Activated CD4-positive, alpha-beta memory T cell treated with anti-CD3 and anti-CD28 coated beads, Interleukin-2, amount 10 ng/mL, durations not matched to agents 7 days and 5 days (primary cell): Measurements from ENCODE around the gene NR3C1. TPM values are rescaled to one million over a fixed set of nuclear protein-coding genes. Genes with fewer than 3 reads are reported as not detected.

ENCODE experiments used
- CTCF ChIA-PET: fragments of 350-600 bp; sonication (Branson Sonifier 250); formaldehyde crosslinking; loops from one replicate; lab custom pipeline; 2021; ENCODE audit warnings: antibody characterized with exemption, inconsistent platforms; lab: Charles Lee
- POLR2A ChIA-PET: fragments of 350-600 bp; sonication (Branson Sonifier 250); formaldehyde crosslinking; loops from one replicate; lab custom pipeline; 2021; ENCODE audit warnings: antibody characterized with exemption; lab: Charles Lee
- DNase-seq: peaks from one replicate; pipeline ENCODE4 v3.0.0-alpha.2; 2020
- H3K27ac Mint-ChIP-seq: one replicate; pipeline ENCODE4 v1.8.0; 2021; ENCODE audit warnings: mild to moderate bottlenecking, mixed read lengths
- H3K27me3 Mint-ChIP-seq: one replicate; pipeline ENCODE4 v1.8.0; 2021; ENCODE audit warnings: mixed read lengths
- H3K36me3 Mint-ChIP-seq: one replicate; pipeline ENCODE4 v1.8.0; 2021; ENCODE audit warnings: low read depth, mixed read lengths
- H3K4me1 Mint-ChIP-seq: one replicate; pipeline ENCODE4 v1.8.0; 2021; ENCODE audit warnings: mixed read lengths
- H3K4me3 Mint-ChIP-seq: one replicate; pipeline ENCODE4 v1.8.0; 2021; ENCODE audit warnings: mild to moderate bottlenecking, mixed read lengths
- H3K9me3 Mint-ChIP-seq: one replicate; pipeline ENCODE4 v1.8.0; 2021; ENCODE audit warnings: mixed read lengths
- total RNA-seq, 2 experiments: library from RNA; stranded (reverse); gene quantifications; one replicate each; pipeline ENCODE4 v1.2.3, GENCODE V29; 2021

The NR3C1 gene
- total RNA-seq, 2 experiments from 2014 or later, result 79.3 to 81.6 TPM

DNA sequence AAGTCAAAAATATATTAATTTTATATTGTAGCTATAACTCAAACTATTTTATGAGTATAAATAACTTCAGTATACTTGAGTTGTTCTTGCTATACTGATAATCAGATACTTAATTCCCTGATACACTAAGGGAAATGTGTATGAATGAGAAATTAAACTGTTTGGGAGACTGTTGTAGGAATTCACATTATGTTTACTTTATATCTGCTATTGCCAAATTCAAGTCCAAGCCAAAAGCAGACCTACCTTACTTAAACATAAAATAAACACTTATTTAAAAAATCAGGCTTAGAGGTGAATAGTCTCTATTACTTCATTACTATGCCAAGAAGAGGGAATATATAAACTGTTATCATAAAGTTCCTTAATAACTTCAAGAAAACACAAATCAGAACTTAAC, 13.2 kb downstream of the NR3C1 start:
- no peak for DNase-seq
- Mint-ChIP-seq H3K27ac (no peak overlapping the region), H3K36me3 (peaks cover 41% of the 10 kb centered on the region), H3K4me1 (peaks cover 54% of the 10 kb centered on the region), H3K4me3 (no peak overlapping the region), H3K9me3 (peaks cover 14% of the 10 kb centered on the region), H3K27me3 (no peaks in the 10 kb centered on the region)
- ChIA-PET CTCF (no interaction called here), POLR2A (interaction anchor here (2.2 to 2.5 kb wide), 2 partner anchors 11 to 15 kb away, joined by 7 to 8 read pairs; no protein-coding TSS in a partner anchor)

GRCh38 chr5:143386725-143387124, 16.8 kb downstream of the NR3C1 start:
- peaks cover 68% of the 10 kb centered on the region for H3K36me3 Mint-ChIP-seq
- ChIA-PET POLR2A (no interaction called here), CTCF (no interaction called here)
- peaks cover 26% of the 10 kb centered on the region for H3K9me3 Mint-ChIP-seq
- no peak overlapping the region for H3K27ac Mint-ChIP-seq
- H3K4me3 Mint-ChIP-seq, result no peak overlapping the region
- peak; percentile 21 for DNase-seq
- no peaks in the 10 kb centered on the region for H3K27me3 Mint-ChIP-seq
- peaks cover 46% of the 10 kb centered on the region for H3K4me1 Mint-ChIP-seq

- H3K27me3 Mint-ChIP-seq, result no peaks in the 10 kb centered on the region
- peaks cover 26% of the 10 kb centered on the region for H3K9me3 Mint-ChIP-seq
- peaks cover 72% of the 10 kb centered on the region for H3K36me3 Mint-ChIP-seq
- CTCF ChIA-PET, result no interaction called here
- peaks cover 44% of the 10 kb centered on the region for H3K4me1 Mint-ChIP-seq
- no peak for DNase-seq
- no peak overlapping the region for H3K27ac Mint-ChIP-seq
- POLR2A ChIA-PET, result no interaction called here
- H3K4me3 Mint-ChIP-seq, result no peak overlapping the region
Observed at GRCh38 chr5:143384865-143385657, 18.4 kb downstream of the NR3C1 start.

DNA sequence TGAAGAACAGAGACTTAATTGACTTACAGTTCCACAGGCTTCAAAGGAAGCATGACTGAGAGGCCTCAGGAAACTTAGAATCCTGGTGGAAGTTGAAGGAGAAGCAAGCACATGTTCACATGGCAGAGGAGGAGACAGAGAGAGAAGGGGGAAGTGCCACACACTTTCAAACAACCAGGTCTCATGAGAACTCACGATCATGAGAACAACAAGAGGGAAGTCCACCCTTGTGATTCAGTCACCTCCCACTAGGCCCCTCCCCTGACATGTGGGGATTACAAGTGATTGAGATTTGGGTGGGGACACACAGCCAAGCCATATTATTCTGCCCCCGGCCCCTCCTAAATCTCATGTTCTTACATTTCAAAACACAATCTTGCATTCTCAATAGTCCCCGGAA, 19.5 kb downstream of the NR3C1 start:
- Mint-ChIP-seq H3K4me3 (no peak overlapping the region), H3K27ac (no peak overlapping the region), H3K27me3 (no peaks in the 10 kb centered on the region), H3K36me3 (peaks cover 69% of the 10 kb centered on the region), H3K4me1 (peaks cover 36% of the 10 kb centered on the region), H3K9me3 (peaks cover 26% of the 10 kb centered on the region)
- POLR2A ChIA-PET, result no interaction called here
- CTCF ChIA-PET, result no interaction called here
- no peak for DNase-seq

GRCh38 chr5:143379606-143380005, 23.9 kb downstream of the NR3C1 start:
- H3K4me1 Mint-ChIP-seq, result peaks cover 5% of the 10 kb centered on the region
- peaks cover 7% of the 10 kb centered on the region for H3K9me3 Mint-ChIP-seq
- no peak for DNase-seq
- no peak overlapping the region for H3K4me3 Mint-ChIP-seq
- CTCF ChIA-PET, result no interaction called here
- H3K36me3 Mint-ChIP-seq, result peaks cover 54% of the 10 kb centered on the region
- POLR2A ChIA-PET, result no interaction called here
- H3K27me3 Mint-ChIP-seq, result no peaks in the 10 kb centered on the region
- H3K27ac Mint-ChIP-seq, result no peak overlapping the region

DNA sequence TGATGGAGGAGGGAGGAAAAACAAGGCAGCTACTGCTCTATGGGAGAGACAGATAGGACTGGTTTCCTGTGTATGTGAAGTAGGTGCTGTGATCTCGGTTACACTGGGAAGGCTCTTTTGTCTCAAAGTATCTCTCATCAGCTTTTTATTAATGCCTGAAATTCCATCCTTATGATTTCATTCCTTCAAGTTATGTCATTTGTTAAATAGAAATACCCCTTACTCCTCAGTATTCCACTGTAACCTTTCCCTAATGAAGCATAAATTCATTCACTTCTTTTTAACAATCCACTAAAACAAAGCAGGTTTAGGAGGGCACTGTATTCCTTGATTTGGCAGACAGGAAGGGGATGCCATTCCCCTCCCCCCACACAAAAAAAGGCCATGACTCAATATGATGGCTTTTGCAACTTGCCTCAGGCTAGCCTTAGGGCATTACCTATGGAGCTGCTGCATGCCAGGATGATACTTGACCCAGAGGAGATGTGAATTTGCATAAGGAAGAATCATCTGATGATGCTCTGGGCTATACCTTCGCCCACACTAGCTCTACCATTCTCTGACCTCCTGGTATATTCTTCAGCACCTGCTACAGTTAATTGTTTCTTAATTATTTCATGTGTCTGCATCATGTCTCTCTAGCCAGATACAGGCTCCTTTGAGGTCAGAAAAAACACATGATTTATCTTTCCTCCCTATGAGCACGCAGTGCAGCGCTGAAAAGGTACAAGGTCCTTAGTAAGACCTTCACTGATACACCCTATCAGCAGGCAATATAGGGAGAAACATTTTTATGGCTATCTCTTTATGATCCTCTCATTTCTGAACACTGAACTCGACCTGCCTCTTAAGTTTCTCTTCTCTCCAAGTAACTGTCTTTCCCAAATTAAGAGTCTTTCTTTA, 26.3 kb downstream of the NR3C1 start:
- H3K4me3 Mint-ChIP-seq, result no peak overlapping the region
- H3K4me1 Mint-ChIP-seq, result peaks cover 5% of the 10 kb centered on the region
- ChIA-PET POLR2A (interaction anchor here (1.4 kb wide), 1 partner anchor 24 kb away, joined by 3 read pairs; no protein-coding TSS in a partner anchor), CTCF (no interaction called here)
- H3K9me3 Mint-ChIP-seq, result no peaks in the 10 kb centered on the region
- H3K27ac Mint-ChIP-seq, result no peak overlapping the region
- H3K27me3 Mint-ChIP-seq, result no peaks in the 10 kb centered on the region
- no peak for DNase-seq
- peaks cover 42% of the 10 kb centered on the region for H3K36me3 Mint-ChIP-seq

GRCh38 chr5:143376195-143376779, 27.2 kb downstream of the NR3C1 start:
- H3K27ac Mint-ChIP-seq, result no peak overlapping the region
- no peaks in the 10 kb centered on the region for H3K27me3 Mint-ChIP-seq
- H3K4me3 Mint-ChIP-seq, result no peak overlapping the region
- no peaks in the 10 kb centered on the region for H3K9me3 Mint-ChIP-seq
- ChIA-PET CTCF (no interaction called here), POLR2A (interaction anchor here (1.4 kb wide), 1 partner anchor 25 kb away, joined by 3 read pairs; no protein-coding TSS in a partner anchor)
- peaks cover 5% of the 10 kb centered on the region for H3K4me1 Mint-ChIP-seq
- H3K36me3 Mint-ChIP-seq, result peaks cover 42% of the 10 kb centered on the region
- DNase-seq, result no peak

DNA sequence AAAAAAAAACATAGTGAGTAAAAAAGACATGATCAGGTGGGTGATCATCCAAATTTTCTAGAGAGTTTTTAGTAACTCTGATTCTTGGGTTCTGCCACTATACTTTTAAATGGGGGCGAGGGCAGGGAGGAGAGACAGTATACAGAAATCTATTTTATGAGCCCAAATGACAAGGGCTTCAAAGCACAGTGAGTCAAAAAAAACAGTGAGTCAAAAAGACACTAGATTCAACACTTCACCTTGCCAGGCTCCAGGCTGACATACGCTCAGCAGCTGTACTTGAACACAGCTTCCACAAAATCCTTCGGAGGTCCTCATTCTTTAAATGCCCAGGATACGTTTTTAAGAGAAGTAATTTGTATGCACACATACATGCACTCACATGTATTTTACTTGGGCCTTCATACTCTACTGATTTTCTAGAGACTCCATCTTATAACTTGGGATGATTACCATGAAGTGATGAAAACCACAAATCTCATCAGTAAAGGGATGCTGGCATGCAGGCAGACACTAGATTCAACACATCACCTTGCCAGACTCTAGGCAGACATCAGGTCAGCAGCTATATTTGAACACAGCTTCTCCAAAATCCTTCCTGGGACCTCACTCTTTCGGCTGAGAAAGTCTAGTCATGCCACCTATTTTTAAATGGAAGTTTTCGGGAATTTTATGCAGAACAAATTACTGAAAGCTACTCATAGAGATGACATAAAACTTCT, 28.8 kb downstream of the NR3C1 start:
- no peak overlapping the region for H3K4me3 Mint-ChIP-seq
- H3K27me3 Mint-ChIP-seq, result no peaks in the 10 kb centered on the region
- POLR2A ChIA-PET, result no interaction called here
- CTCF ChIA-PET, result interaction anchor here (1.1 kb wide), 1 partner anchor 15 kb away, joined by 3 read pairs; no protein-coding TSS in a partner anchor
- H3K4me1 Mint-ChIP-seq, result peaks cover 3% of the 10 kb centered on the region
- no peak for DNase-seq
- no peaks in the 10 kb centered on the region for H3K9me3 Mint-ChIP-seq
- no peak overlapping the region for H3K27ac Mint-ChIP-seq
- H3K36me3 Mint-ChIP-seq, result peaks cover 32% of the 10 kb centered on the region

- ChIA-PET POLR2A (no interaction called here), CTCF (no interaction called here)
- Mint-ChIP-seq H3K27ac (no peak overlapping the region), H3K4me3 (no peak overlapping the region), H3K4me1 (peaks cover 3% of the 10 kb centered on the region), H3K9me3 (no peaks in the 10 kb centered on the region), H3K27me3 (no peaks in the 10 kb centered on the region), H3K36me3 (peaks cover 39% of the 10 kb centered on the region)
- no peak for DNase-seq
Observed at GRCh38 chr5:143373076-143373475, 30.4 kb downstream of the NR3C1 start.

- no peak overlapping the region for H3K27ac Mint-ChIP-seq
- peaks cover 45% of the 10 kb centered on the region for H3K36me3 Mint-ChIP-seq
- H3K9me3 Mint-ChIP-seq, result no peaks in the 10 kb centered on the region
- no peaks in the 10 kb centered on the region for H3K27me3 Mint-ChIP-seq
- CTCF ChIA-PET, result no interaction called here
- POLR2A ChIA-PET, result no interaction called here
- peaks cover 1% of the 10 kb centered on the region for H3K4me1 Mint-ChIP-seq
- no peak overlapping the region for H3K4me3 Mint-ChIP-seq
- no peak for DNase-seq
Observed at GRCh38 chr5:143372187-143372829, 31.2 kb downstream of the NR3C1 start.

DNA sequence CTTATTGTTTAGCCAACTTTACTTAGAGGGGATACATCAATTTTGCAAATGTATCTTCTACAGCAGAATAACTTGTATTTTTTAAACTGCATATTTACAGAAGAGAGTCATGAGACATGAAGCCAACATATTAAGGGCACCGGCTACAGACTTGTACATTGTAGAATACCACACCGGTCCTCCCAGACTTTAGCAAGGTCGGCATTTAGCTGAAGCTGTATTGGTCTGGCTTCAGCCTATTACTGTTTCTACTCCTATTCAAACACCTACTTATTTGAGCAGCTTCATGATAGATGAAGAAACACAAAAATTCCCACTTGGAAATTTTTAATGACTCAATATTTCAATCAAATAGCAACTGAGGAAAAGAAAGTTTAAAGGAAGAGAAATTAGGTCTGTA, 33.0 kb downstream of the NR3C1 start:
- no peak overlapping the region for H3K4me3 Mint-ChIP-seq
- H3K4me1 Mint-ChIP-seq, result peaks cover 6% of the 10 kb centered on the region
- CTCF ChIA-PET, result no interaction called here
- POLR2A ChIA-PET, result no interaction called here
- no peaks in the 10 kb centered on the region for H3K27me3 Mint-ChIP-seq
- peaks cover 47% of the 10 kb centered on the region for H3K36me3 Mint-ChIP-seq
- H3K9me3 Mint-ChIP-seq, result peaks cover 3% of the 10 kb centered on the region
- H3K27ac Mint-ChIP-seq, result no peak overlapping the region
- DNase-seq, result no peak

DNA sequence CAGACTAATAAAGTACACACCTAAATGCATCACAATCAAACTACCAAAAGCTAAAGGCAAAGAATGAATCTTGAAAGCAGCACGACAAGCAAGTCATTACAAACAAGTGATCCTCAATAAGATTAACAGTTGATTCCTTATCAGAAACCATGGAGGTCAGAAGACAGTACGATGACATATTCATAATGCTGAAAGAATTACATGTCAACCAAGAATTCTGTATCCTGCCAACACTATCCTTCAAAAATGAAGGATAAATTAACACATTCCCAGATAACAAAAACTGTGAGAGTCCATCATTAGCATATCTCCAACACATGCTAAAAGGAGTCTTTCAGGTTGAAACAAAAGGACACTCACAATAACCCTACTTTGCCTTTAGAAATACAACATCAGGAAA, 39.4 kb downstream of the NR3C1 start:
- Mint-ChIP-seq H3K27me3 (no peaks in the 10 kb centered on the region), H3K36me3 (peaks cover 53% of the 10 kb centered on the region), H3K4me1 (peaks cover 35% of the 10 kb centered on the region), H3K27ac (no peak overlapping the region), H3K9me3 (peaks cover 6% of the 10 kb centered on the region), H3K4me3 (no peak overlapping the region)
- DNase-seq, result no peak
- POLR2A ChIA-PET, result no interaction called here
- CTCF ChIA-PET, result no interaction called here
